ENCODE data around the gene GPR63.

GPR63 gene

DNA sequence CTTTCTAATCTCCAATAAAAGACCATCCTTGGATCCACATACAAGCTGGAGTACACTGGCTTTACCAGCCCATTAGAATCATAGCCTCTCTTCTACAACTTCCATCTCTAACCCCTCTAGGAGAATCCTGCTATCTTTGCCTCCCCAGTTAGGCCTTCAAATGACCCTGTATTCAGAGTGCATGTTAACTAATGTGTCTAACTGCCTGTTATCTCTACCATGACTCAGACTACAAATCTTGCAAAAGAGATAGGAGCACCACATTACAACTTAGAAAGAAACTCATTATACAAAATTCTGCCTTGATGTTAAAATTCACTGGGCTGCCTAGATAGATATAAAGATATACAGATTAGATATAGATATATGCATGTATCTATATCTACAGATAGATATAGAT lies 28.2 kb downstream of the GPR63 start:
- no peak for DNase-seq (ENCODE audit: low spot score)
- TF ChIP-seq, protein P1, sequence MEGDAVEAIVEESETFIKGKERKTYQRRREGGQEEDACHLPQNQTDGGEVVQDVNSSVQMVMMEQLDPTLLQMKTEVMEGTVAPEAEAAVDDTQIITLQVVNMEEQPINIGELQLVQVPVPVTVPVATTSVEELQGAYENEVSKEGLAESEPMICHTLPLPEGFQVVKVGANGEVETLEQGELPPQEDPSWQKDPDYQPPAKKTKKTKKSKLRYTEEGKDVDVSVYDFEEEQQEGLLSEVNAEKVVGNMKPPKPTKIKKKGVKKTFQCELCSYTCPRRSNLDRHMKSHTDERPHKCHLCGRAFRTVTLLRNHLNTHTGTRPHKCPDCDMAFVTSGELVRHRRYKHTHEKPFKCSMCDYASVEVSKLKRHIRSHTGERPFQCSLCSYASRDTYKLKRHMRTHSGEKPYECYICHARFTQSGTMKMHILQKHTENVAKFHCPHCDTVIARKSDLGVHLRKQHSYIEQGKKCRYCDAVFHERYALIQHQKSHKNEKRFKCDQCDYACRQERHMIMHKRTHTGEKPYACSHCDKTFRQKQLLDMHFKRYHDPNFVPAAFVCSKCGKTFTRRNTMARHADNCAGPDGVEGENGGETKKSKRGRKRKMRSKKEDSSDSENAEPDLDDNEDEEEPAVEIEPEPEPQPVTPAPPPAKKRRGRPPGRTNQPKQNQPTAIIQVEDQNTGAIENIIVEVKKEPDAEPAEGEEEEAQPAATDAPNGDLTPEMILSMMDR (IDR thresholded peaks at IDR 0.05) = no peak
- no peak overlapping the region for H3K27ac ChIP-seq
- H3K4me3 ChIP-seq = no peak overlapping the region

DNA sequence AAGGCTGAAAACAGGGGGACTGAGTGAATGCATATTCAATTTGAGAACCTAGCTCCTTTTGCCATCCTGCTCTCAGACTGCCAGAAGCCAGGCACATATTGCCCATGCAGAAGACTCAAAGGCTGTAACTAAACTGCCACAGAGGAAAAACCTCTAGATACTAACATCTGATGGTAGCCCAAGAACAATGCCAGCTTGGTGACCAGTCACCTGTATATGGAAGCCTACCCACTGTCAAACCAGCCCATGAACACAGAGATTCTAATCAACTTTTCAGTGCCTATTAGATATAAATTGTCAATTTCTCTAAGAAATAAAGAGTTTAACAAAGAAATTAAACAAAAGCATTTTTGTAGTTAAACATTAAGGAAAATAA lies 34.2 kb downstream of the GPR63 start:
- TF ChIP-seq, protein P1 (IDR thresholded peaks at IDR 0.05) = no peak
- DNase-seq (ENCODE audit: low spot score) = no peak
- Histone ChIP-seq H3K4me3 (no peak overlapping the region), H3K27ac (no peak overlapping the region)

DNA sequence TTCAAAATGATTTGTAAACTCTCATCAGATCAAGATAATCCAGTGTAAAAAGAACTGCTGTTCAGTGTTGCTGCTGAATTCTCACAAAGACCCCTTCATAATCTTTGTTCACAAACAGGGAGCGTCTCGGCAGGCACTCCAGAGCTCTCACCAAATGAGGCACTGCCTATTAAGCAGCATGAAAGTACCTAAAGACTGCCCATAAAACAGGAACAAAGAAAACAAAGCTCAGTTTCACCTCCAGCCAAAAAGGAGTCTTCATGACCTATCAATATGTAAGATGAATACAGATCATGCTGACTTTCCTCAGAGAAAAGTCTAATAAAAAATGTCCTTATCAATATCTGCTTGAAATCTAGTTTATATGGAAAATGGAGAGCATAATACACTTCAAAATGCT lies 41.8 kb downstream of the GPR63 start:
- TF ChIP-seq, protein P1 (IDR thresholded peaks at IDR 0.05) = no peak
- Histone ChIP-seq H3K4me3 (no peak overlapping the region), H3K27ac (no peak overlapping the region)
- DNase-seq (ENCODE audit: low spot score) = no peak

GRCh38 chr6:96794980-96795379 lies 42.3 kb downstream of the GPR63 start:
- Histone ChIP-seq H3K27ac (no peak overlapping the region), H3K4me3 (no peak overlapping the region)
- no peak for DNase-seq (ENCODE audit: low spot score)
- TF ChIP-seq, protein P1 (IDR thresholded peaks at IDR 0.05) = no peak

GRCh38 chr6:96792561-96793190 lies 44.6 kb downstream of the GPR63 start:
- Histone ChIP-seq H3K4me3 (no peak overlapping the region), H3K27ac (no peak overlapping the region)
- no peak for DNase-seq (ENCODE audit: low spot score)
- TF ChIP-seq, protein P1 (IDR thresholded peaks at IDR 0.05) = no peak

DNA sequence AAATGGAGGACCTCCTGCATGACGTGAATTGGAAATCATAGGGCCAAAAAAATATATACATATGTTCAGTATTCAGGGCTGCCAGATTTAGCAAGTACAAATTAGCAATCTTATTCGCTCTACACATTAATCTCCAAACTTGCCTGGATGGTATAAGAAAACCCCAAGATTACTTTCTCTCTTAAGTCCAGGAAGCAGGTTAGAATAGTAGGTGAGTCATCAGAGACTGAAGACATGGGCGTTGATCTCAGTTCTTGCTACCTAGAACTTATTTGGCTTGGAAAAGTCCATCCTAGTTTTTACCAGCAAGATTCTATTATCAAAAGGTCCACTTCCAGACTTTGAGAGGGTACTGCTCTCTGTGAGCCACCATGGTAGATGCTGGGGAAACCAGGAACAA lies 47.4 kb downstream of the GPR63 start:
- H3K27ac ChIP-seq = no peak overlapping the region
- H3K4me3 ChIP-seq = no peak overlapping the region
- TF ChIP-seq, protein P1 (IDR thresholded peaks at IDR 0.05) = no peak
- no peak for DNase-seq (ENCODE audit: low spot score)

- TF ChIP-seq, protein P1 (IDR thresholded peaks at IDR 0.05) = no peak
- no peak for DNase-seq (ENCODE audit: low spot score)
- H3K27ac ChIP-seq = no peak overlapping the region
- H3K4me3 ChIP-seq = no peak overlapping the region
Measured at GRCh38 chr6:96787846-96788580, 49.3 kb downstream of the GPR63 start.
